ENCODE results near the gene C2orf68. TPM values are rescaled to one million over a fixed set of nuclear protein-coding genes. Genes with fewer than 3 reads are reported as not detected.
"Not testable (repeated sequence)": the region's sequence is repeated elsewhere in the genome, so short reads cannot be mapped to it uniquely, and the experiment has no call there.

C2orf68 gene, protein sequence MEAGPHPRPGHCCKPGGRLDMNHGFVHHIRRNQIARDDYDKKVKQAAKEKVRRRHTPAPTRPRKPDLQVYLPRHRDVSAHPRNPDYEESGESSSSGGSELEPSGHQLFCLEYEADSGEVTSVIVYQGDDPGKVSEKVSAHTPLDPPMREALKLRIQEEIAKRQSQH
- 26.4 TPM for total RNA-seq
- long read RNA-seq, partial matches to known transcripts = 0 of 11 reads
- long read RNA-seq, other reads (novel, unspliced or antisense) = 9 of 11 reads

DNA sequence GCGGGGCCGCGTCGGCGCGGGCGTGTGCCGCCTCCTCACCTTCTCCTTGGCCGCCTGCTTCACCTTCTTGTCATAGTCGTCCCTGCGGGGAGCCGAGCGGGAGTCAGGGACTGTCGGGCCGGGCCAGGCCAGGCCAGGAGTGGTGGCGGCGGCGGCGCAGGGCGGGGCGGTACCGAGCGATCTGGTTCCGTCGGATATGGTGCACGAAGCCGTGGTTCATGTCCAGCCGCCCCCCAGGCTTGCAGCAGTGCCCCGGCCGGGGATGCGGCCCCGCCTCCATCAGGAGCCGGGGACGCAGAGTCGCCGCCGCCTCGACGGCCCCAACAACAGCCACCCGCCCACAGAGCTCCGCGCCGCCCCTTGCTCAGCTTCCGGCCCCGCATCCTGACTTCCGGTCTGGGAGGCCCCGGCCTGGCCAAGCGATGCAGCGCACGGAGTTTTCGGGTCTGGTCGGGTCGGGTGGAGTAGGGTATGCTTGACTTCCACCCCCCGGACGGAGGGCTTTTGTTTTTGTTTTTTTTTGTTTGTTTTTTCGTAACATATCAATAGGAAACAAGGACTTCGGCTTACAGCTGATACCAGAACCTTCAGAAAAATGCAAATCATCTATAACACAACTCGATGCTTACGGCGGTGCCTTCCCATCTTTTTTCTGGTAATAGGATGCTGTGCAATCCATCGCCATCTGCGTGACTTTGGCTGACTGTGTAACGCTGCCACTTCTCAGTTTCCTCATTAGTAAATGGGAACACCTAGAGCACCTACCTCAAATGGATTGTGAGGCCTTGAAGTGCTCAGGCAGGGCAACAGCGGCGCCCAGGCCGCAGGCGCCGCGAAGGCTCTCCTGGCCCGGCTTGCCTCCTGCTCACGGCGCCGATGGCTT lies at the start of gene C2orf68:
Gene C2orf68, minus strand, starts transcription at position 362 of the 883 bp plus-strand sequence. Its CDS starts 82 bp downstream, at position 280.
- intact Hi-C loops (cut with DNase I) = no loop called here
- ATAC-seq (peak; percentile 86), DNase-seq (ENCODE audit: missing footprints) (peak; percentile 96)

DNA sequence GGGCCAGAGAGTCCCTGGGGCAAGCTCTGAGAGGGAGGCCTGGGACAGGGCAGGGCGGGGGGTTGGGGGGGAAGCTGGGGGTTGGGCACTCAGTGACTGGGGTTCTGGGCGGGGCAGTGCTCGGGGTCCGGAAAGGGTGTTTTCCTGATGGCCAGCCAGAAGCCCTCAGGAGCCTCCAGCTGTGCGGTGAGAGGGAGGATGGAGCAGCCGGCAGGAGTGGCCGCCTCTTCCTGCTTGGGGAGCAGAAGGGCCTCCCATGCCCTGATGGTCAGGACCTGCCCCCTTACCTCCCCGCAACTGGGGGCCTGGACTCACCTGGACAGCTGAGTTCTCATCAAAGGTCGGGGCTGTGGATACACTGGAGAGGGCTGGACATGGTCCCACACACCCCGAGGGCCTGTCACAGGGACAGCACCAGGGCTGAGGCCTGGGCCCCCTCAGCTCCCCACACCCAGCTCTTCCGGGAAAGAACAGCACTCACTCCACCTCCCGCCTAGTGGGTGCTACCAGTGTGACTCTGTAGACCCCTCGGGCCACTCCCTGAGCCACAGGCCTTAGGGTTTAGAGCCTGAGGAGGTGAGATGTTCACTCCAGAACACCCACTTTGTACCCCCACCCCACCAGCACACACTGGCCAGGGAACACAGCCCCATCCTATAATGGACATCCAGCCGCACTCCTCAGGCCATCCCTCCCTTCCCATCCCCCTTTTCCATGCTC lies 49.4 kb upstream of the C2orf68 start:
- DNase-seq (ENCODE audit: missing footprints) = no peak
- intact Hi-C loops (cut with DNase I) = loop anchor here (5.0 kb wide), 1 partner anchor 46 kb away; no protein-coding TSS in a partner anchor
- ATAC-seq = no peak

DNA sequence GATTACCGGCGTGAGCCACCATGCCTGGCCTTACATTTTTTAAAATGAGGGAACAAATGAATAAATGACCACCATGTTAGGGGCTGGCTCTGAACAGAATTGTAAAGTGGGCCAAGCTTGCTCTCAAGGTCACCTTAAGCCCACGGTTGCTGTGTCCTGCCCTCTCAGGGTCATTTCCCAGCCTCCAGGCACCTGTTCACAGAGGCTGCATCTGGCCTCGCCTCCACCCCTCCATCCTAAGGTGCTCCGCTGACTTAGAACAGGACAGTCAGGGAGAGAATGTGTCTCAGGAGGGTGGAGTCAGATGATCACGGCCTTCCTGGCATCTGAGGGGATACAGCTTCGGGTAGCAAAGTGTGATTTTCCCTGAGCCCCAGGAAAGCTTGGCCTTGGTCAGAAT lies 48.9 kb upstream of the C2orf68 start:
- intact Hi-C loops (cut with DNase I) = loop anchor here (5.0 kb wide), 1 partner anchor 47 kb away; no protein-coding TSS in a partner anchor
- ATAC-seq (no peak), DNase-seq (ENCODE audit: missing footprints) (no peak)

DNA sequence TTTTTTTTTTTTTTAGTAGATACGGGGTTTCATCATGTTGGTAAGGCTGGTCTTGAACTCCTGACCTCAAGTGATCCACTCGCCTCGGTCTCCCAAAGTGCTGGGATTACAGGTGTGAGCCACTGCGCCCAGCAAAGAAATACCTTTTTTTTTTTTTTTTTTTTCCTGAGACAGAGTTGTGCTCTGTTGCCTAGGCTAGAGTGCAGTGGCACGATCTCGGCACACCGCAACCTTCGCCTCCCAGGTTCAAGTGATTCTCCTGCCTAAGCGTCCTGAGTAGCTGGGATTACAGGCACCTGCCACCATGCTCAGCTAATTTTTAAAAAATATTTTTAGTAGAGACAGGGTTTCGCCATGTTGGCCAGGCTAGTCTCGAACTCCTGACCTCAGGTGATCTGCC lies 48.4 kb upstream of the C2orf68 start:
- ATAC-seq; DNase-seq (ENCODE audit: missing footprints): not testable (repeated sequence)
- intact Hi-C loops (cut with DNase I) = loop anchor here (5.0 kb wide), 1 partner anchor 47 kb away; no protein-coding TSS in a partner anchor

DNA sequence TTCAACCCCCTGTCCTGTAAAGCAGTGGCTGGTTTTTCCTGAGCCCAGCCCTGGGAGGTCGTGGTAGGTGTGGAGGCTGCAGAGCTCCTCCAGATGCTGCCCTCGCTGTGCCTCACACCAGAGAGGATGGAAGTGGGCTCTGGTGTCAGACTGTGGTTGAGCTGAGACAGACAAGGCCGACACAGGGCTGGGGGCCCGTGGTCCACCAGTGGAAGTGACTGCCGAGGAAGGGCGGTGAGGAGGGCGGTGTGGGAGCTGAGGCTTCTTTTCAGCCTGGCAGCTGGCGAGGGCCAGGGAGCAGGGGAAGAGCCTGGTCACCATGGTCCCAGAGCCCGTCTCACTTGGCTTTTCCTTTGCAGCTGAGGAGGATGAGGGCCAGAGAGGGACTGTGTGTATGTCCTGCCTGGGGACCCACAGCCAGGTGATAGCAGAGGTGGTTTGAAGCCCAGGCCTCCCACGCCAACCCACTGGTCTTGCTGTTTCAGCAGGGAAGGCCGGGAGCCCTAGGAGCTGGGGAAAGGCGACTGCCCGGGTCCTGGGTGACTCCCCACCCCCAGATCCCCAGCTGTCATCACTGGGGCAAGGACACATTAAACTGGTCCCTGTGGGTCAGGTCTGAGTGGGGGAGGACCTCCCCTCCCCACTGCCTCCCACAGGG lies 47.6 kb upstream of the C2orf68 start:
- intact Hi-C loops (cut with DNase I) = no loop called here
- no peak for DNase-seq (ENCODE audit: missing footprints)
- no peak for ATAC-seq

DNA sequence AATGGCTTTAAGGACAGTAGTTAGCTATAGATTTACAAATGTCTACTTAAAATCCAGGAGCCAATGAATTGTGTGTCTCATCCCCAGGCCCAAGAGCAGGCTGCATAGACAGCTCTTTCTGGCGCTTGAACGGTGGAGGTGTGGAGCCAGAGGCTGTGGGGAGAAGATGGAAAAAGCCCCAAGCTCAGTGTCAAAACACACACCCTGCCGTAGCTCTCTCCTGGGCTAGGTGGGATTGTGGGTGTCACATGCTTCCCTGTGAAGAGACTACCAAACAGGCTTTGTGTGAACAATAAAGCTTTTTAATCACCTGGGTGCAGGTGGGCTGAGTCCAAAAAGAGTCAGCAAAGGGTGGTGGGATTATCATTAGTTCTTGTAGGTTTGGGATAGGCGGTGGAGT lies 45.5 kb upstream of the C2orf68 start:
- ATAC-seq; intact Hi-C loops (cut with DNase I); DNase-seq (ENCODE audit: missing footprints): not testable (repeated sequence)

DNA sequence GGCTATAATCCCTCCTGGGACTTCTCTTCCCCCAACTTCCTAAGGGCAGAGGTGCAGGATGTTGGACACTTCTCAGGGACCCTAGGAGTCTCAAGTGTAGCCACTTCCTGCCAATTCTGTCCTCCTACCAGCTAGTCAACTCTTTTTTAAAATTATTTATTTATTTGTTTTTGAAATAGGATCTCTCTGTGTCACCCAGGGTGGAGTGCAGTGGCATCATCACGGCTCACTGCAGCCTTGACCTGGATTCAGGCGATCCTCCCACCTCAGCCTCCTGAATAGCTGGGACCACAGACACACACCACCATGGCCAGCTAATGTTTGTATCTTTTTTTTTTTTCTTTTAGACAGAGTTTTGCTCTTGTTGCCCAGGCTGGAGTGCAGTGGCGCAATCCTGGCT lies 44.6 kb upstream of the C2orf68 start:
- DNase-seq (ENCODE audit: missing footprints) (no peak), ATAC-seq (no peak)
- intact Hi-C loops (cut with DNase I) = no loop called here

DNA sequence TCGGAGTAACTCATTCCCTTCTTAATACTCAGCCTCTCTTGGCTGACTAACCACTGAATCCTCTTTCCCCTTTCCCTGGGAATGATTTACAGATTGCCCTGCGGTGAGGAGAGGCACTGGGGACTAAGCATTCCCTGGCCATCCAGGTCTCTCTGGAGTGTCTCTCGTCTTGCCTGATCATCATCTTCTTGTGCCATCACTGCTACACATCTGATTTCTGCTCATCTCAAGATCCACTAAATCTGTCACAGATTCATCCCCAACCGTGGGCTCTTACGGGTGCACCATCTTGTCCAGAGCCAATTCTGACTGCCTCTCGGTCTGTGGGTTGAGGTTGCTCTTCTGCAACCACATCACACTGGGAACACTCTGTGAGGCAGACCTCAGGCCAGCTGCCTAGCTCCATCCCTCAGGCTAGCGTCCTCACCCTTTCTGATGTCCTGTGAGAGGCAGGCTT lies 44.1 kb upstream of the C2orf68 start:
- DNase-seq (ENCODE audit: missing footprints) = no peak
- no peak for ATAC-seq
- intact Hi-C loops (cut with DNase I) = no loop called here

DNA sequence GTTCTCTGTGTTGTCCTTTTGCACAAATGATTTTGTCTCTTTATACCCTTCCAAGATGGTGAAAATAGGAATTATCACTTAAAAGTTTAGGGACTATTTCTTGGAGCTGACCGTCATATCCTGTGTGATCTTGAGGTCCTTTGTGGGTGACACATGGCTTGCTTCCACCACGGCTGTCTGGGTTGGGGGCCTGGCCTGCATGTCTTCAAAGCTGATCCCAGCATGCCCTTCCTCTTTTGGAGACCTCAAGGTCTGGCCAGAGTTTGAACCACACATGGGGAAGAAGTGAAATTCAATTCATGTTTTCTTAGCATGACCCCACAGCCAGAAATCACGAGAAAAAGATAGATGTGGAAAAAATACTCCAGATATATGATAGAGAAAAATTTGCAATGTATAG lies 42.1 kb upstream of the C2orf68 start:
- ATAC-seq (no peak), DNase-seq (ENCODE audit: missing footprints) (no peak)
- intact Hi-C loops (cut with DNase I) = no loop called here

DNA sequence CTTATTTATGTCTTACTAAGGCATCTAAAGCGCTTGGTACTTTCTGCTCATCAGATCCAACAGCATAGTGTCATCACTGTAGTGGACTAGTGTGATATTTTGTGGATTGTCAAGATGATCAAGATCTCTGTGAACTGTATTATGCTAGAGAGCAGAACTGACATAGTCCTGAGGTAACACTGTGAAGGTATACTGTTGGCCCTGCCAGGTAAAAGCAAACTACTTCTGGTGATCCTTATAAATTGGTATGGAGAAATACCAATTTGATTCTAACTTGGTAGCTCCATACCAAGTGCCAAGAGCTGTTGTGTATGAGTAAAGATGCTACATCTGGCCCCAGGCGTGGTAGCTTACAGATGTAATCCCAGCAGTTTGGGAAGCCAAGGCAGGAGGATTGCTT lies 40.2 kb upstream of the C2orf68 start:
- intact Hi-C loops (cut with DNase I) = no loop called here
- ATAC-seq (no peak), DNase-seq (ENCODE audit: missing footprints) (no peak)

DNA sequence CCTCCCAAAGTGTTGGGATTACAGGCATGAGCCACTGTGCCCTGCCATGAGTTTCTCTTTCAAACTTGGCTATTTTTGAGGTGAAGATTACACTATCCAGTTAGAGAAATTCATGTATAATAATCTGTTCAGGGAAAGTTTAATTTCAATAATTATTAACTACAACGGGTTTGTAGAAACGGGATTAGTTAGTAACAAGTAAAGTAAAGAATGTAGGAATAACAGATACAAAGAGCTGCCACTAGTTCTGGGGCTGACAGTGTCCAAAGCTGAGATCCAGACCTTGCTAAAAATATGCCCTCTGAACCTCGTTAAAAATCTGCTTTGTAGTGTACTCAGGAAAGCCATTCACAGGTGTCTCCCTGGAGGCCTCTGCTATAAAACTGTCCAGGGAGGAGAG lies 39.2 kb upstream of the C2orf68 start:
- DNase-seq (ENCODE audit: missing footprints) (no peak), ATAC-seq (no peak)
- intact Hi-C loops (cut with DNase I) = no loop called here

DNA sequence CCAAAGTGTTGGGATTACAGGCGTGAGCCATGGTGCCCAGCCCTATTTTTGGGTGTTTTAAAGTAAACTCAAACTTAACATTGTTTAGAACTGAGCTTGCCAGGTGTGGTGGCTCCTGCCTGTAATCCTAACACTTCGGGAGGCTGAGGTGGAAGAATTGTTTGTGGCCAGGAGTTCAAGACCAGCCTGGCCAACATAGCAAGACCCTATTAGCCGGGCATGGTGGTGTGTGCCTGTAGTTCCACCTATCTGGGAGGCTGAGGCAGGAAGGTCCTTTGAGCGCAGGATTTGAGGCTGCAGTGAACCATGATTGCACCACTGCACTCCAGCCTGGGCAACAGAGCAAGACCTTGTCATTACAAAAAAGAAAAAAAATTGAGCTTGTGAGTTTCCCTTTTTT lies 38.6 kb upstream of the C2orf68 start:
- intact Hi-C loops (cut with DNase I) = no loop called here
- ATAC-seq (no peak), DNase-seq (ENCODE audit: missing footprints) (no peak)

DNA sequence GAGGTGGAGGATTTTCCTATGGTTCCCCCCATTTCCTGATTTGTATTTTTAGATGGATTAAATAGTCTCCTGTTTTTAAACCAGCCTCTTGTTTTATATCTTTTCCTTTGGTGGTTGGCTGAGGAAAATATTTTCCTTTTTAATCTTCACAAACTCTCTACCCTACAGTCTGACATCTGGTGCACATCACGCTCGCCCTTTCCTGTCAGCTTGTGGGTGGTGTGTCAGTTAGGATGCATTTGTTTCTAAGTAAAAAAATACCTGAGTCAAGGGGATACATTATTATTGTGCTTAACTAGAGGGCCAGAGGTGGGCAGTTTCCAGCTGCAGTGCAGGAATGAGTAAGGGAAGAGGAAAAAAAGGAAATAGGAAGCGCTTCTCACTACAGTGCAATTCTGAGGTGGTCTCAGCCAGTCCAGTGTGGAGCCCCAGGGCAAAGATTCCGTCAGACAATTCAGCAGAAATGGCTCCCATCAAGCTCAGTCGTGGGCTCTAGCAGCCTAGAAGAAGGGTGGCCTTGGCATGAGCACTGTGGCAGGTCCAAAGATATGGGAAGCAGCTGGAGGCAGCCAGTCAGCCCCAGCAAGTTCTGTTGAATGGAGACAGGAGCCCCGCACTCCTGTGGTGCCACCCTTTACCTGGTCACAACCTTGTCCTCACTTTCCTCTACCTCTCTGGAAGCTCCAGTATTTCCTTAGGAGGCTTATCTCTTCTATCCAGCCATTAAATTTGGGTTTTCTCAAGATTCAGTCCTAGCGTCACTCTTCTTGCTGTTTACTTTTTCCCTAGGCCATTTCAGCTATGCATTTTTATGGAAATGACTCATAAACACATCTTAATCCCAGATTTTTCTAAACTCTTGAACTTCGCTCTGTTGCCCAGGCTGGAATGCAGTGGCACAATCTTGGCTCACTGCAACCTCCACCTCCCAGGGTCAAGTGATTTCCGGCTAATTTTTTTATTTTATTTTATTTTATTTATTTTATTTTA lies 37.6 kb upstream of the C2orf68 start:
- ATAC-seq (no peak), DNase-seq (ENCODE audit: missing footprints) (no peak)
- intact Hi-C loops (cut with DNase I) = no loop called here

DNA sequence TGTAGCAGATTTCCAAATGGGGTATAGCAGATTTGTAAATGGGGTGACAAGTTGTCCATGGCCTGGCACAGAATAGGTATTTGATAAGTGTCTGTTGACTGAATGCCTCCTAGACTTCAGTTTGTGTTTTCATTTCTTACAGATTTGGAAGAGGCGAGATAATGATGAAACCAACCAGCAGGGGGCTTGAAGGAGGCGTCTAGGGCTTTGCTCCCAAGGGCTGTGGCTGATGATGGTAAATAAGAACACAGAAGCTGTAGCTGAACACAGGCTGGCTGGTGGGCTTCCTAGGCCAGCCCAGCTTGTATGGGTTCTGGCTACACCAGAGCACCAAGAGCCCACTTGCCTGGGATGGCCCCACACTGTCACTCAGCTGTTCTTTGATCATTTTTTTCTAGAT lies 36.8 kb upstream of the C2orf68 start:
- DNase-seq (ENCODE audit: missing footprints) = no peak
- intact Hi-C loops (cut with DNase I) = no loop called here
- ATAC-seq = no peak

DNA sequence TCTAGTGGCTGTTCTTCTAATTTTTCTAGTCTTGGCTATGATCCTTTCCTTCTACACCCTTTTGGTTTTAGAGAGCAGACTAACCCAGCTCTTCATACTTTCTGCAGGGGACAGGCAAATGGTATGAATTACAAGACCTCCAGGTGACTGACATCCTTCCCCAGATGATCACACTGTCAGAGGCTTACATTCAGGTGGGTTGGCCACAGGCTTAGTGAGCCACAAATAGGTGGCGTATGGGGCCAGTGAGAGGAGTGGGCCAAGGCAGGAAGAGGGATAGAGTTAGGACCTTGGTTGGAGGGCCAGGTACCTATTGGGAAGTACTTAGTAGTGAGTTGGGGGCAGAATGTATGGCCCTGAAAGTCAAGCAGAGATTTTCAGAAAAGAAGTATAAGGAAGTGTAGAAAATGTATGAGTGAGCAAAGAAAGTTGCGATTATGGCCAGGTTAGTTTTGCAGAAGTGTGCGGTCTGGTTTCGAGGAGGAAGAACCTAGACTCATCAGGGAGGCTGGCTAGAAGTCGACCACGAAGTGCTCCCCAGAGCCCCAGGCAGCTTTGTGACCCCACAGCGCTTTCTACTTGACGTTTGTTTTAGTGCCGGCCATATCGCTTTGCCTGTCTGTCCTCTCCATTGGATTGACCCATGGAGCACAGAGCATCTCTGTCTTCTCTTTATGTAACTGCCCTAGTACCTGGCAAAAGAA lies 36.1 kb upstream of the C2orf68 start:
- no peak for DNase-seq (ENCODE audit: missing footprints)
- intact Hi-C loops (cut with DNase I) = no loop called here
- no peak for ATAC-seq

DNA sequence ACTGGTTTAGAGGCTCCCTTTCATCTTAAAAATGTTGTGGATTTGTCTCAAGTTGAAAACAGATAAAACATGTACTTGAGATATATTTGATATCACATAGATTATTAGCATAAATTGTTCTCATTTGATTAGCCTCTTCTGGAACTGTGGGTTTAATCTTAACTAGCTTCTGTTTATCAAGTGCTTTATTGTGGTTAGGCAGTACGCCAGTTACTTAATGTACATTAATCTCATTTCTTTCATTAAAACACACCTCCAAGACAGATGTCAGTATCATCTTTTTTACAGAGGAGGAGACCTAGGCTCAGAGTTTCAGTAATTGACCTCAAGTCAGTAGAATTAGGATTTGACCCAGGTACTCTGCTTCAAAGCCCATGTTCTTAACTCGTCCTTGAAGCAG lies 34.3 kb upstream of the C2orf68 start:
- DNase-seq (ENCODE audit: missing footprints) (no peak), ATAC-seq (no peak)
- intact Hi-C loops (cut with DNase I) = no loop called here

DNA sequence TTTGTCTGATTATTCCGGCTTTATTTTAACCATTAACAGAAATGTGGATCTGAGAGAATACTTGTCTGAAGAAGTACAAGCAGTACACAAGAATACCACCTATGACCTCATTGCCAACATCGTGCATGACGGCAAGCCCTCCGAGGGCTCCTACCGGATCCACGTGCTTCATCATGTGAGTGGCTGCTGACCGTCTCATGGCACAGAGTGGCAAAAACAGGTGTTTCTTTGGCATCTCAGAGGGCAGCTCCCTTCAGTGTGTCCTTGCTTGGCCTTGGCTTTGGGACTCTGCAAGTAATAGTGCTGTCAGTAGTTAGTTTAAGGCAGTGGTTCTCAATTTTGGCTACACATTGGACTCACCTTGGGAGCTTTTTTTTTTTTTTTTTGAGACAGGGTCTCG lies 33.0 kb upstream of the C2orf68 start:
- intact Hi-C loops (cut with DNase I) = no loop called here
- ATAC-seq (no peak), DNase-seq (ENCODE audit: missing footprints) (no peak)

Data from Right ventricle myocardium inferior (tissue), 1 donor.